Measurements from ENCODE around the gene TMEM245.

TMEM245 gene

DNA sequence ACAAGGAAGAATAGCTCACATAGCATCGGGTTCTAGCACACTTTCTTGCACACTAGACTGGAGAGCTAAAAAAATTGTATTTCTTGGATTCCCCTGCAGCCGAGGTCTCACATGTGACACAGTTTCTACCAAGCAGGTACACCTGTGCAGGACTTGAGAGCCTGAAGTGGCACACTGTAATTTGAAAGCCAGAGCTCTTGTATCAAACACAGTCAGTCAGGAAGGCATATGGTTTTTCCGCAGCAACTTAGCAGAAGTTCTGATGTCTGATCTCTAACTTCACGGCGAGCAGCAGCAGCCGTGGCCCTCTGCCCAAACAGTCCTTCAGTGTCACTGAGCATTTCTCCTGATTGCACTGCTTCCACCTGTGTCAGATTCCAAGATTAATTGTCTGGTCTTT lies 25.5 kb downstream of the TMEM245 start:
- TF ChIP-seq, protein P1, sequence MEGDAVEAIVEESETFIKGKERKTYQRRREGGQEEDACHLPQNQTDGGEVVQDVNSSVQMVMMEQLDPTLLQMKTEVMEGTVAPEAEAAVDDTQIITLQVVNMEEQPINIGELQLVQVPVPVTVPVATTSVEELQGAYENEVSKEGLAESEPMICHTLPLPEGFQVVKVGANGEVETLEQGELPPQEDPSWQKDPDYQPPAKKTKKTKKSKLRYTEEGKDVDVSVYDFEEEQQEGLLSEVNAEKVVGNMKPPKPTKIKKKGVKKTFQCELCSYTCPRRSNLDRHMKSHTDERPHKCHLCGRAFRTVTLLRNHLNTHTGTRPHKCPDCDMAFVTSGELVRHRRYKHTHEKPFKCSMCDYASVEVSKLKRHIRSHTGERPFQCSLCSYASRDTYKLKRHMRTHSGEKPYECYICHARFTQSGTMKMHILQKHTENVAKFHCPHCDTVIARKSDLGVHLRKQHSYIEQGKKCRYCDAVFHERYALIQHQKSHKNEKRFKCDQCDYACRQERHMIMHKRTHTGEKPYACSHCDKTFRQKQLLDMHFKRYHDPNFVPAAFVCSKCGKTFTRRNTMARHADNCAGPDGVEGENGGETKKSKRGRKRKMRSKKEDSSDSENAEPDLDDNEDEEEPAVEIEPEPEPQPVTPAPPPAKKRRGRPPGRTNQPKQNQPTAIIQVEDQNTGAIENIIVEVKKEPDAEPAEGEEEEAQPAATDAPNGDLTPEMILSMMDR (IDR thresholded peaks at IDR 0.05; ENCODE audit: borderline replicate concordance, insufficient read depth, low read depth, low read length), result no peak
- H3K4me3 ChIP-seq (ENCODE audit: low read depth, low read length), result no peak overlapping the region

DNA sequence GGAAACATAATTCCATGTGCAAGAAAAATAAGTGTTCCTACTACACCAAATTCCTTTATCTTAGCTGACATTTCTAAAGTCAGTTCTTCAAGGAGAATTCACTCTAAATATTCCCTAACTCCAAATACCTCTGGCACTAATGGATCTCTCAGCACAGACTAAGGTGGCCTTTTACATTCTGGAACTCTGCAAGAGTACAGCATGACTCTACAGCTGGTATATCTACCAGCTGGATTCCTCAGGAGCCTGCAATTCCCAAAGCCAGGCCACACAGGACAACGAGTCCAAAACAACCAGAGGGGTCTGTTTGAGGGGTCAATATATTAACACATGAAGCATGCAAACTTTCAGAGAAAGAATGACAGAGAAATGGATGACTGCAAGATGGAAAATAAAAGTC lies 27.2 kb downstream of the TMEM245 start:
- no peak overlapping the region for H3K4me3 ChIP-seq (ENCODE audit: low read depth, low read length)
- TF ChIP-seq, protein P1 (IDR thresholded peaks at IDR 0.05; ENCODE audit: borderline replicate concordance, insufficient read depth, low read depth, low read length), result no peak

DNA sequence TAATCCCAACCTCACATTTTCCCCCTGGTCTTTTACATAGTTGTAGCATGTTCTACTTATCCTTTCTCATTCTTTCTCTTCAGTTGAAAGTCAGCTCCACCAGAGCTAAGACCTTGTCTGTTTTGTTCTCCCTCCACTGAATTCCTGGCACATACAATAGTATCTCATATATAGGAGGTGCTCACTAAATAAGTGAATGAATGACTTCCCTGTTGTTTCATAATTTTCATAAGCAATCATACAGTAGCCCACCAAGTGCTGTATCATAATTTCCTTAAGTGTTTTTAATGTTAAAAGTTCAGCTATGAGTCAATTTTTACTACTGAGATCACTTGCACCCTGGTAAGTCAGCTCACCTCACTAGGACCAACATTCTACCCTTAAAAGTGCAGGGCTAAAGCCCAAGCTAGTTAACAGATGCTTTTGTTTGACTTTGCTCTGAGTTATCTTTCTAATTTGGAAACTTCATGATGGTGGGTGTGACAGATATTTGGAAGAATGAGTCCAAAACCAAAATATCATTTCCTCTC lies 27.6 kb downstream of the TMEM245 start:
- TF ChIP-seq, protein P1 (IDR thresholded peaks at IDR 0.05; ENCODE audit: borderline replicate concordance, insufficient read depth, low read depth, low read length), result no peak
- H3K4me3 ChIP-seq (ENCODE audit: low read depth, low read length), result no peak overlapping the region

DNA sequence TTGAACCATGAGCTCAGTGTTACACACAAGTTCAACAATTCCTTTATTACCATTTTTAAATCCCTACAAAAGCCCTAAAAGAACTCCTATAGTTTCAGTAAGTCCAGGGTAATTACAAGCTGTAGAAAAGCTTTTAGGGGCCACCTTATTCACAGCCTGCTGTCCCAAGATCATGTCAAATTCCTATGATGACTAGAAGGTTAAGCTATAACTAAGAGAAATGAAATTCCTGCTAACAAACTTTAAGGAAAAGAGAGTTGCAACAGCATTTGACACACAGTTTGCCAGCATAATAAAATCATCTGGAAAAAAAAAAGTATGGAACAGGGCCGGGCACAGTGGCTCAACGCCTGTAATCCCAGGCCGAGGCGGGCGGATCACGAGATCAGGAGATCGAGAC lies 31.5 kb downstream of the TMEM245 start:
- H3K4me3 ChIP-seq (ENCODE audit: low read depth, low read length), result no peak overlapping the region
- TF ChIP-seq, protein P1 (IDR thresholded peaks at IDR 0.05; ENCODE audit: borderline replicate concordance, insufficient read depth, low read depth, low read length), result no peak

DNA sequence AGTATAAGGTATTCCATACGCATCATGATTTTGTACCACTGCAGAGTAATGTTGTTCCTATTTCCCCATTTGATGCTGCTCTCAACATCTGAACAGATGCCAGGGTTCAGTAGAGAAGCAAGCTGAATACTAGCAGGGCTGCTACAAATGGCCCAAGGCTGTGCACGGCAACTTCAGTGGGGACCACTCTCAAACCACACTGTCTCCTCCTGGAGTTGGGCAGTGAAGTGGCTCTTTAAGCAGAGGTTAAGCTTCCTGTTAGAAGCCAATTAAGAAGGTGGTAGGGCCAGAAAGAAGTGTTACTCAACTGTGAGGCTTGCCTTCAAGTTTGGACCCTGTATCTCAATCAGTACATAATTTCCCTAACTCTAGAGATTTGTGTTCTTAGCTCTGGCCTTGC lies 32.0 kb downstream of the TMEM245 start:
- no peak overlapping the region for H3K4me3 ChIP-seq (ENCODE audit: low read depth, low read length)
- TF ChIP-seq, protein P1 (IDR thresholded peaks at IDR 0.05; ENCODE audit: borderline replicate concordance, insufficient read depth, low read depth, low read length), result no peak

DNA sequence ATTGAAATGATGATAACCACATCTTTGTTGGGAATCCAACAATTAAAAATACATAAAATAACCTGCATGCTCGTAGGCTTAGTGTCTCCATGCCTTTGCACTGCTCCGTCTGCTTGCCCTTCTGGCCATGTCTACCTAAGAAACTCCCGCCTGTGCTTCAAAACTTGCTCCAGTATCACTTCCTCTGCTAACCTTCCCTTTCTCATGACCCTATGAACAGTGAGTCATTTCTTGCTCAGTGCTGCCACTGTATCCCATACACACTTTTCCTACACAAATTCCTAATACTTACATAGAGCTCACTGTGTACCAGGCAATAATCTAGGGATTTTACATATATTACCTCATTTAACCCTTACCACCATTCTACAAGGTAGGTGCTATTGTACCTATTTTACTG lies 33.5 kb downstream of the TMEM245 start:
- TF ChIP-seq, protein P1 (IDR thresholded peaks at IDR 0.05; ENCODE audit: borderline replicate concordance, insufficient read depth, low read depth, low read length), result no peak

DNA sequence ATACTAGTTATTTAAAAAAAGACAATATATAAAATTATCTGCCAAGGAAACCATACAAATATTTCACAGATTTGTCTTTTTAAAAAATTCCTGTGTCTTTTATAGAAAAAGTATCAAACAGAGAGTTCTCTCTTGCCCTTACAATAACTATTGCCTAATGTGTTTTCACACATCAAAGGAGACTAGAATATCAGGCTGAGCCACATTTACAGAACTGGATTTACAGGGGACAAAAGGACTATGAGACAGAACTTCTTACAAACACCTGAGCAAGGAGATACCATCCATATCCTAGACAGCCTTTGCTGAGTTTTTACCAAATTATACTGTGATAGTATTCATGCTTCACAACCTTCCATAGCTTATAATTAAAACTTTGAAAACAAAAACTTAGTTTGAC lies 34.2 kb downstream of the TMEM245 start:
- no peak overlapping the region for H3K4me3 ChIP-seq (ENCODE audit: low read depth, low read length)
- TF ChIP-seq, protein P1 (IDR thresholded peaks at IDR 0.05; ENCODE audit: borderline replicate concordance, insufficient read depth, low read depth, low read length), result no peak

More for the DNA sequence above, 33.5 kb downstream of the TMEM245 start:
- no peak overlapping the region for H3K4me3 ChIP-seq (ENCODE audit: low read depth, low read length)
